HCT116 (cell line): ENCODE results near the gene PDE4D. TPM values are rescaled to one million over a fixed set of nuclear protein-coding genes. Genes with fewer than 3 reads are reported as not detected.

Experiments
- ATAC-seq: fragments of 200-7000 bp; cut with Tn5 transposase; 2 replicates; pipeline ENCODE4 v1.9.1; 2020; ENCODE audit warnings: mild to moderate bottlenecking, moderate library complexity
- BruUV-seq: library from RNA; stranded (reverse); fragments of 400-500 nt; replicated peaks from 2 replicates; lab custom pipeline; 2021; lab: Mats Ljungman, UMichigan
- CTCF ChIA-PET: fragments of 300-600 bp; sonication (Branson Sonifier 250); formaldehyde crosslinking; loops from one replicate; lab custom pipeline; 2021; ENCODE audit warnings: antibody characterized with exemption; lab: Charles Lee
- POLR2A ChIA-PET: fragments of 300-600, 350-600 bp; sonication (Branson Sonifier 250); formaldehyde crosslinking; loops from one replicate; lab custom pipeline; 2021; ENCODE audit warnings: antibody characterized with exemption; lab: Charles Lee
- RAD21 ChIA-PET, 2 experiments: fragments of 300-600 bp; sonication (Branson Sonifier 250); formaldehyde crosslinking; loops; one replicate each; lab custom pipeline; 2023; ENCODE audit warnings: low total read pairs in 2 of 2; ENCODE audit not compliant: uncharacterized antibody in 2 of 2, unreplicated experiment in 2 of 2, low non-redundant PET in 1 of 2; lab: Charles Lee
- DNase-seq: peaks from one replicate; pipeline ENCODE4 v3.0.0-alpha.2; 2010; ENCODE audit warnings: low read depth, low spot score
- H2AFZ ChIP-seq: fragments of 200-600 bp; shearing (Covaris generic), sonication (generic); 2 replicates; pipeline ENCODE4 v1.6.1; 2017; ENCODE audit warnings: low read depth, mixed run types, mixed read lengths, antibody characterized with exemption, low read length; ENCODE audit not compliant: poor library complexity, severe bottlenecking
- H3K27ac ChIP-seq: 2 replicates; pipeline ENCODE4 v1.5.1; 2012; ENCODE audit warnings: low read depth, low read length
- H3K27me3 ChIP-seq: fragments of 200-600 bp; sonication (generic); 2 replicates; pipeline ENCODE4 v1.6.1; 2016; ENCODE audit warnings: mixed run types, low read length, mixed read lengths; ENCODE audit not compliant: insufficient read depth
- H3K36me3 ChIP-seq, 2 experiments: fragments of 200-500 bp in 1 of 2; fragments of 200-600 bp in 1 of 2; sonication (Bioruptor generic) in 1 of 2; sonication (generic) in 1 of 2; 2 replicates each; pipeline versions ENCODE4 v1.5.1 to v1.6.1; 2014 to 2016; ENCODE audit warnings: low read length in 2 of 2, inconsistent platforms in 1 of 2, mixed read lengths in 1 of 2, mixed run types in 1 of 2; ENCODE audit not compliant: insufficient read depth in 2 of 2, control insufficient read depth in 1 of 2
- H3K4me1 ChIP-seq, 2 experiments: fragments of 200-600 bp in 1 of 2; sonication (generic) in 1 of 2; 2 replicates each; pipeline versions ENCODE4 v1.5.1 to v1.6.1; 2012 to 2017; ENCODE audit warnings: low read length in 2 of 2, inconsistent platforms in 1 of 2, mild to moderate bottlenecking in 1 of 2, mixed read lengths in 1 of 2, mixed run types in 1 of 2, moderate library complexity in 1 of 2; ENCODE audit not compliant: insufficient read depth in 2 of 2, control insufficient read depth in 1 of 2
- H3K4me2 ChIP-seq: fragments of 200-600 bp; sonication (generic); 2 replicates; pipeline ENCODE4 v1.6.1; 2017; ENCODE audit warnings: mixed run types, low read length, mixed read lengths
- H3K4me3 ChIP-seq, 2 experiments: fragments of 200-600 bp in 1 of 2; sonication (generic) in 1 of 2; replicated peaks in 1 of 2; 2 replicates each; pipeline ENCODE4 v1.5.1; 2011 to 2016; ENCODE audit warnings: low read length in 2 of 2, control low read depth in 1 of 2, low read depth in 1 of 2, mild to moderate bottlenecking in 1 of 2, mixed read lengths in 1 of 2, mixed run types in 1 of 2
- H3K79me2 ChIP-seq: fragments of 200-600 bp; sonication (generic); 2 replicates; pipeline ENCODE4 v1.6.1; 2017; ENCODE audit warnings: mild to moderate bottlenecking, mixed run types, low read length, moderate library complexity, mixed read lengths; ENCODE audit not compliant: insufficient read depth
- H3K9ac ChIP-seq: fragments of 200-600 bp; sonication (generic); 2 replicates; pipeline ENCODE4 v1.6.1; 2016; ENCODE audit warnings: low read length, mixed read lengths
- H3K9me2 ChIP-seq: fragments of 200-600 bp; sonication (generic), shearing (Covaris generic); 2 replicates; pipeline ENCODE4 v1.6.1; 2017; ENCODE audit warnings: mixed run types, mild to moderate bottlenecking, moderate library complexity; ENCODE audit not compliant: insufficient read depth
- H3K9me3 ChIP-seq, 2 experiments: fragments of 200-500 bp in 1 of 2; fragments of 200-600 bp in 1 of 2; sonication (Bioruptor generic) in 1 of 2; sonication (generic) in 1 of 2; 2 replicates each; pipeline ENCODE4 v1.6.1; 2014 to 2017; ENCODE audit warnings: low read length in 2 of 2, mixed read lengths in 2 of 2, inconsistent platforms in 1 of 2, low read depth in 1 of 2, mild to moderate bottlenecking in 1 of 2, mixed run types in 1 of 2, moderate library complexity in 1 of 2; ENCODE audit not compliant: control insufficient read depth in 1 of 2, insufficient read depth in 1 of 2
- H4K20me1 ChIP-seq: fragments of 200-600 bp; sonication (generic), shearing (Covaris generic); 2 replicates; pipeline ENCODE4 v1.6.1; 2017; ENCODE audit warnings: mixed run types, mild to moderate bottlenecking, moderate library complexity; ENCODE audit not compliant: insufficient read depth
- ATF3 ChIP-seq: IDR thresholded peaks from 2 replicates; pipeline ENCODE4 v1.6.1; 2012
- CBX3 ChIP-seq: IDR thresholded peaks from 2 replicates; pipeline ENCODE4 v1.6.1; 2012; ENCODE audit warnings: low read depth
- CEBPB ChIP-seq: IDR thresholded peaks from 2 replicates; pipeline ENCODE4 v1.6.1; 2012; ENCODE audit warnings: low read depth
- CTCF ChIP-seq, 3 experiments: fragments of 200-600 bp in 1 of 3; sonication (generic) in 1 of 3; IDR thresholded peaks in 2 of 3; conservative IDR thresholded peaks in 1 of 3; 2 replicates each; pipeline ENCODE4 v1.5.1; 2012 to 2017; ENCODE audit warnings: low read depth in 2 of 3, low read length in 2 of 3, antibody characterized with exemption in 1 of 3, borderline replicate concordance in 1 of 3, control low read depth in 1 of 3, mild to moderate bottlenecking in 1 of 3, mixed read lengths in 1 of 3, mixed run types in 1 of 3, moderate library complexity in 1 of 3; ENCODE audit not compliant: insufficient read depth in 1 of 3
- ELF1 ChIP-seq: IDR thresholded peaks from 2 replicates; pipeline ENCODE4 v1.6.1; 2012; ENCODE audit warnings: low read depth, borderline replicate concordance
- EZH2phosphoT487 ChIP-seq: fragments of 200-600 bp; IDR thresholded peaks from 2 replicates; pipeline ENCODE4 v1.6.1; 2018; ENCODE audit warnings: antibody characterized with exemption, borderline replicate concordance
- FOSL1 ChIP-seq: IDR thresholded peaks from 2 replicates; pipeline ENCODE4 v1.6.1; 2012; ENCODE audit warnings: low read depth
- JUND ChIP-seq: IDR thresholded peaks from 2 replicates; pipeline ENCODE4 v1.6.1; 2012
- MAX ChIP-seq: IDR thresholded peaks from 2 replicates; pipeline ENCODE4 v1.6.1; 2012
- POLR2A ChIP-seq: IDR thresholded peaks from 2 replicates; pipeline ENCODE4 v1.7.0; 2011; ENCODE audit warnings: borderline replicate concordance; ENCODE audit not compliant: insufficient read depth, insufficient read length; ENCODE audit errors: extremely low read depth
- POLR2AphosphoS5 ChIP-seq: IDR thresholded peaks from 2 replicates; pipeline ENCODE4 v1.6.1; 2011; ENCODE audit warnings: mild to moderate bottlenecking, low read depth, low read length, moderate library complexity
- SIN3A ChIP-seq: IDR thresholded peaks from 2 replicates; pipeline ENCODE4 v1.6.1; 2012; ENCODE audit warnings: low read depth
- SP1 ChIP-seq: IDR thresholded peaks from 2 replicates; pipeline ENCODE4 v1.6.1; 2012; ENCODE audit warnings: low read depth
- TCF7L2 ChIP-seq: IDR thresholded peaks from 2 replicates; pipeline ENCODE4 v1.7.0; 2011; ENCODE audit warnings: borderline replicate concordance, inconsistent platforms; ENCODE audit not compliant: insufficient read depth, insufficient read length; ENCODE audit errors: extremely low read depth
- YY1 ChIP-seq: IDR thresholded peaks from 2 replicates; pipeline ENCODE4 v1.6.1; 2011; ENCODE audit warnings: low read length, low read depth, moderate library complexity, mild to moderate bottlenecking; ENCODE audit not compliant: insufficient replicate concordance; ENCODE audit errors: extremely low read depth
- ZBTB33 ChIP-seq: IDR thresholded peaks from 2 replicates; pipeline ENCODE4 v1.6.1; 2011; ENCODE audit warnings: mild to moderate bottlenecking, low read length, moderate library complexity; ENCODE audit not compliant: insufficient replicate concordance; ENCODE audit errors: extremely low read depth
- ZFX ChIP-seq: fragments of 450-650 bp; IDR thresholded peaks from 2 replicates; pipeline ENCODE4 v1.6.1; 2017
- ZNF274 ChIP-seq: fragments of 200-500 bp; sonication (Bioruptor generic); IDR thresholded peaks from 2 replicates; pipeline ENCODE4 v1.6.1; 2014; ENCODE audit warnings: mild to moderate bottlenecking, low read depth, low read length, inconsistent platforms
- intact Hi-C: fragments of 100-400 bp; cut with micrococcal nuclease; formaldehyde crosslinking; loops from 2 replicates; pipeline ENCODE4 v1.10.0; 2022
- total RNA-seq: library from RNA; stranded (reverse); gene quantifications from one replicate; pipeline ENCODE4 v1.2.1, GENCODE V29; 2021; ENCODE audit not compliant: unreplicated experiment

PDE4D gene
- total RNA-seq, 1 experiment from 2014 or later = 1.1 TPM

- TF ChIP-seq EZH2phosphoT487 (no peak), SP1 (no peak), ZFX (no peak), ELF1 (no peak), CTCF (IDR thresholded peaks at IDR 0.05 in 2 of 3, conservative IDR thresholded peaks at IDR 0.05 in 1 of 3; ENCODE audit: borderline replicate concordance in 1 of 3, insufficient read depth in 1 of 3, low read depth in 2 of 3, low read length in 2 of 3) (no peak), CEBPB (no peak), POLR2A (no peak), ZNF274 (no peak), CBX3 (no peak), POLR2AphosphoS5 (no peak), FOSL1 (no peak), ATF3 (no peak), YY1 (no peak), JUND (no peak), TCF7L2 (no peak), SIN3A (no peak), ZBTB33 (no peak), MAX (no peak)
- H3K9me2 ChIP-seq = no peaks in the 10 kb centered on the region
- H3K9me3 ChIP-seq = no peaks in the 10 kb centered on the region
- BruUV-seq = no TSS peak
- no peak overlapping the region for H3K4me2 ChIP-seq
- peaks cover 5% of the 10 kb centered on the region for H3K27me3 ChIP-seq
- ChIA-PET CTCF (no interaction called here), RAD21 (no interaction called here), POLR2A (no interaction called here)
- H3K9ac ChIP-seq = no peak overlapping the region
- H3K4me1 ChIP-seq = no peaks in the 10 kb centered on the region
- H3K36me3 ChIP-seq = no peaks in the 10 kb centered on the region
- ATAC-seq (no peak), DNase-seq (no peak)
- no peaks in the 10 kb centered on the region for H3K79me2 ChIP-seq
- no peak overlapping the region for H2AFZ ChIP-seq
- no peak overlapping the region for H3K4me3 ChIP-seq
- no peak overlapping the region for H3K27ac ChIP-seq
- intact Hi-C loops = no loop called here
- no peaks in the 10 kb centered on the region for H4K20me1 ChIP-seq
These were observed 610.8 kb downstream of the PDE4D start for GRCh38 chr5:59282726-59283125.
